Measurements from ENCODE around the gene PRKCA.
"Not testable (repeated sequence)": the region's sequence is repeated elsewhere in the genome, so short reads cannot be mapped to it uniquely, and the experiment has no call there.

The PRKCA gene

GRCh38 chr17:66704858-66705520, 402.6 kb downstream of the PRKCA start:
- no peak for DNase-seq

- DNase-seq, result no peak
These were observed 404.5 kb downstream of the PRKCA start for GRCh38 chr17:66706851-66707450.

- no peak for DNase-seq
These were observed 409.0 kb downstream of the PRKCA start for GRCh38 chr17:66711401-66711800.

- peak; percentile 68 for DNase-seq
These were observed 409.5 kb downstream of the PRKCA start for GRCh38 chr17:66711881-66712321.

- no peak for DNase-seq
These were observed 410.0 kb downstream of the PRKCA start for GRCh38 chr17:66712453-66712852.

- not testable (repeated sequence) for DNase-seq
These were observed 410.7 kb downstream of the PRKCA start for GRCh38 chr17:66713021-66713532.

GRCh38 chr17:66713533-66714042, 411.2 kb downstream of the PRKCA start:
- DNase-seq, result no peak

GRCh38 chr17:66714046-66715023, 411.9 kb downstream of the PRKCA start:
- DNase-seq, result peak; percentile 67

GRCh38 chr17:66715076-66715675, 412.8 kb downstream of the PRKCA start:
- DNase-seq, result no peak

- peak; percentile 75 for DNase-seq
These were observed 413.3 kb downstream of the PRKCA start for GRCh38 chr17:66715745-66716156.

GRCh38 chr17:66716236-66717026, 414.0 kb downstream of the PRKCA start:
- DNase-seq, result no peak

- DNase-seq, result no peak
These were observed 415.2 kb downstream of the PRKCA start for GRCh38 chr17:66717641-66718058.

- DNase-seq, result no peak
These were observed 417.6 kb downstream of the PRKCA start for GRCh38 chr17:66720027-66720426.

- DNase-seq, result no peak
These were observed 418.2 kb downstream of the PRKCA start for GRCh38 chr17:66720567-66720966.

- no peak for DNase-seq
These were observed 419.9 kb downstream of the PRKCA start for GRCh38 chr17:66722341-66722740.

GRCh38 chr17:66724581-66725341, 422.3 kb downstream of the PRKCA start:
- DNase-seq, result no peak

- not testable (repeated sequence) for DNase-seq
These were observed 423.0 kb downstream of the PRKCA start for GRCh38 chr17:66725438-66725837.

GRCh38 chr17:66725956-66726355, 423.5 kb downstream of the PRKCA start:
- no peak for DNase-seq

GRCh38 chr17:66726371-66726770, 424.0 kb downstream of the PRKCA start:
- DNase-seq, result no peak

- no peak for DNase-seq
These were observed 424.4 kb downstream of the PRKCA start for GRCh38 chr17:66726846-66727245.
